Urinary bladder (tissue), 4 donors: ENCODE data around the gene RAB5IF. TPM values are rescaled to one million over a fixed set of nuclear protein-coding genes. Genes with fewer than 3 reads are reported as not detected.
"Not testable (repeated sequence)": the region's sequence is repeated elsewhere in the genome, so short reads cannot be mapped to it uniquely, and the experiment has no call there.

Experiments used
- DNase-seq: peaks from one replicate; pipeline ENCODE4 v3.0.0-alpha.2; 2015; ENCODE audit errors: extremely low spot score
- H3K27ac ChIP-seq: one replicate; pipeline ENCODE4 v1.5.1; 2013; ENCODE audit warnings: low read depth, mild to moderate bottlenecking, moderate library complexity
- H3K36me3 ChIP-seq: one replicate; pipeline ENCODE4 v1.6.1; 2013; ENCODE audit warnings: mild to moderate bottlenecking, moderate library complexity; ENCODE audit not compliant: insufficient read depth
- H3K4me1 ChIP-seq: one replicate; pipeline ENCODE4 v1.6.1; 2013; ENCODE audit warnings: mild to moderate bottlenecking, moderate library complexity; ENCODE audit not compliant: insufficient read depth
- H3K4me3 ChIP-seq: one replicate; pipeline ENCODE4 v1.5.1; 2013; ENCODE audit warnings: low read depth, low read length
- WGBS: extraction: QIAGEN DNeasy Blood & Tissue Kit; methylation state at CpG from one replicate; pipeline ENCODE4 v1.1.7; 2013; 5-methylcytosine and 5-hydroxymethylcytosine counted together
- polyA plus RNA-seq: library from polyadenylated mRNA; stranded (reverse); fragments of 200-250 nt; gene quantifications from one replicate; pipeline ENCODE4 v1.2.3, GENCODE V29; 2013
- total RNA-seq: library from RNA; depleted of rRNA; stranded (reverse); fragments of >200 nt; gene quantifications from one replicate; pipeline ENCODE4 v1.2.3, GENCODE V29; 2014
- donor health status: healthy with polysubstance abuse.
- donor health status: healthy.

RAB5IF gene
- total and polyA plus RNA-seq, 2 donors = 34.8 to 69.4 TPM

DNA sequence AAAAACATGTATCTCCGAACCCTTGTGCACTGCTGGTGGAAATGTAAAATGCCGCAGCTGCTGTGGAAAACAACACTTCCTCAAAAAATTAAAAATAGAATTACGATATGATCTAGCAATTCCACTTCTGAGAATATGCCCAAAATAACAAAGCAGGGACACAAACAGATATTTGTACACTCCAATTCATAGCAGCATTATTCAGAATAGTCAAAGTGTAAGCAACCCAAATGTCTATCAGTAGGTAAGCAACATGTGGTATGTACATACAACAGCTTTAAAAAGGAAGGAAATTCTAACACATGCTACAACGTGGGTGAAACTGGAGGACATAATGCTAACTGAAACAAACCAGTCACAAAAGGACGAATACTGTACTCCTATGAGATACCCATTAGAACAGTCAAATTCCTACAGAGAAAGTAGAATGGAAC, 5.7 kb upstream of the RAB5IF start:
- WGBS = 32% methylated on average over 5 of the region's 5 CpGs
- H3K27ac ChIP-seq = no peak overlapping the region

DNA sequence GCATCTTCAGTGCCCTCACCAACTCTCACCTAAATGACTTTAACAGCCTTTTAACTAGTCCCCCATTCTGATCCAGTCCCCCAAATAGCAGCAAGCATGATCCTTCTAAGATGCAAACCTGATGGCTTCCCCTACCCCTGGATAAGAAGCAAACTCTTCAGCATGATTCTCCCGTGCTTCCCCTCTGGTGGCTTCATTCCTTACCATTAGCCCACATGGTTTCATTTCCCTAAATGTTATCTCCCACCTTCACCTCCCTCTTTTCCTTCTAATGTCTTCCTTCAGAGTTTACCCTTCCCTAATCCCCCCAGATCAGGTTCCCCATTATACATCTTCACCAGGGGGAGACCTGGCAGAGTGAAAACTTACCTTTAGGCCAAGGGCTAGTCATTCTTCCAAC, 4.0 kb upstream of the RAB5IF start:
- Histone ChIP-seq H3K4me1 (no peaks in the 10 kb centered on the region), H3K27ac (no peak overlapping the region), H3K36me3 (no peaks in the 10 kb centered on the region), H3K4me3 (no peak overlapping the region)
- WGBS = 32% methylated on average over 1 of the region's 1 CpG
- DNase-seq = no peak

More for the DNA sequence above, 5.7 kb upstream of the RAB5IF start:
- Histone ChIP-seq H3K4me1 (no peaks in the 10 kb centered on the region), H3K4me3 (no peak overlapping the region), H3K36me3 (no peaks in the 10 kb centered on the region)
- DNase-seq = no peak

DNA sequence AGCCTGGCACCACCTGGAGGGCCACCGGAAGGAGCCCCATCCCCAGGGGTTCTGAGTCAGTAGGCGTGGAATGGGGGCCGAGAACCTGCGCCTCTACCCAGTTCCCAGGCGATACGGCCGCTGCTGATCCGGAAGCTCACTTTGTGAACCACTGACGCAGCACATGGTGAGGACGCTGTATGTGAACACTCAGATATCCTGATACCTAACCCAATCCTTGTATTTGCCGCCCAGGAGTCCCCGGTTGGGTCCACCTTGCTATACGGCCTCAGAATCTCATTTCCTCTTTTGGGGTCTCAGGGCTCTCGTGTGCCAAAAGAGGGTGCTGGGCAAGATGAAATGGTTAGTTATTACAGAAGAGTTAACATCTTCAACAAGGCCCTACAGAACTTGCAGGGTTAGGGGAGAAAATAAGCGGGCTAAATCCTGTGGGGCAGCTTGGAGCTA, 604 bp upstream of the RAB5IF start:
- H3K4me3 ChIP-seq = no peak overlapping the region
- peak overlapping the region; percentile 48 for H3K27ac ChIP-seq
- no peaks in the 10 kb centered on the region for H3K4me1 ChIP-seq
- DNase-seq = no peak
- WGBS = 58% methylated on average over 15 of the region's 15 CpGs
- no peaks in the 10 kb centered on the region for H3K36me3 ChIP-seq

DNA sequence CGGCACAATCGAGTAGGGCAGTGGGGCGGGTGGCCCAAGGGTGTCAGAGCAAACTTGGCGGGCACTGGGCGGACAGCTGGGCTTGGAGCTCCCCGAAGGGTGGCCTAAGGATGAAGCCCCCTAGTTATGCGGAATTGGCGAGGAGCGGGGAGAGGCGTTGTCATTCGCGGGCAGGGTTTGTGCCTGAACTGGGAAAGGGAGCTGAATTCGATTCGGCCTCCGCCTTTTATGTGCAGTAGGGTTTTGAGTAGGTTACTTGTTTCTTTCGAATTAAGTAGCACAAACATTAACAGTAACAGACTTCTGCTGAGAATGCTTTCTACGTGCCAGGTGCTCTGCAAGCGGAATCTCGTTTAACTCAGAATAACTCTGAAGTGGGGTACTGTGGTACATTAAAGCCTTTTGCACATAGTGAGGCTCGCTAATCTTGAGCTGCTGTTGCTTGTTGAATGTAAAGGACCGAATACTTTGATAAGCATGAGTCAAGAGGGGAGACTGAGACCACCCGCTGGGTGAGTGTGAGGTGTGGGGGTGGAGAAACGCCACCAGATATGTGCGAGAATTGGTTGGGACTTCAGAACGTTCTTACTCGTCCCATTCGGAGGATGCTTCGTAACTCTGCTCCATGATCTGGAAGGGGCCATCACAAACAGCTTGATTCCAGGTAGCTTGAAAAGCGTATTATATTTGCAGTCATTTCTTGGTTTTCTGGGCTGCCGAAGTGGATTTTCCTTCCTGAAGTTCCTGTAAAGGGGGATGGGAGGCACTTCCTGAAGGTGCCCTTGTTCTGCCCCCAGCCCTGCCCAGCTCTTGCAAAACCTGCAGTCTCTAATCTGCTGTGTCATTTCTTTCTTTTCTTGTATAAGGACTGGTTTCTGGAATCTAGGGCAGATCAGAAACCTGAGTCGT, 833 bp downstream of the RAB5IF start:
- no peak for DNase-seq
- peak overlapping the region; percentile 55 for H3K27ac ChIP-seq
- H3K4me3 ChIP-seq = peak overlapping the region; percentile 72
- no peaks in the 10 kb centered on the region for H3K36me3 ChIP-seq
- 3% methylated on average over 31 of the region's 31 CpGs for WGBS
- H3K4me1 ChIP-seq = no peaks in the 10 kb centered on the region

DNA sequence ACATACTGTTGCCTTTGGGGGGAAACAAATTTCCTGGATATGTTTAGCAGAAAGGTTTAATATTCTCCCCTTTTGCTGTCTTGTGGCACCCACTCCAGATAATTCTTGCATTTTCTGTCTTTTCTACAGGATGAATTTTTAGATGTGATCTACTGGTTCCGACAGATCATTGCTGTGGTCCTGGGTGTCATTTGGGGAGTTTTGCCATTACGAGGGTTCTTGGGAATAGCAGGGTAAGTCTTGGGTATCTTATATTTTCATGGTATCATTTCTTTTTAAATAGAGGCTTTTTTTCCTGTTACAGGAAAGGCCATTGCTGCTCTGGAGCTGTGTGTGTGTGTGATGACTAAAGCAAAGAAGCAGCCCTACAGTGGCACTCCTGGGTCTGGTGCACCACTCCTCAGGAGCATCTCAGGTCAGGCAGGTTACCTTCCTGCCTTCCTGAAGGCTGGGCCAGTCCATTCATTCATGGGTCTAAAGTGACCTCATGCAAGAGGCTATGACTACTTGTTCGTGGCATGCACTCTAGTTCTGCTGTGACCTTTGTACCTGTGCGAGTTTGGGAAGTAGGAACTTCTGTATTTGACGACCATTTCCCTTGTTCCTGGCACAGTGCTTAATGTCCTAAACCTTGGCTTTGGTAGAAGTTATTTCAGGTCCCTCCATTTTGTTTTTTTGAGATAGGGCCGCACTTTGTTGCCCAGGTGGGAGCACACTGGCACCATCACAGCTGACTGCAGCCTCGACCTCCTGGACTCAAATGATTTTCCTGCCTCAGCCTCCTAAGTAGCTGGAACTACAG, 2.2 kb downstream of the RAB5IF start:
- Histone ChIP-seq H3K4me1 (no peaks in the 10 kb centered on the region), H3K4me3 (no peak overlapping the region), H3K36me3 (no peaks in the 10 kb centered on the region), H3K27ac (no peak overlapping the region)
- WGBS = 88% methylated on average over 7 of the region's 7 CpGs
- DNase-seq = no peak

DNA sequence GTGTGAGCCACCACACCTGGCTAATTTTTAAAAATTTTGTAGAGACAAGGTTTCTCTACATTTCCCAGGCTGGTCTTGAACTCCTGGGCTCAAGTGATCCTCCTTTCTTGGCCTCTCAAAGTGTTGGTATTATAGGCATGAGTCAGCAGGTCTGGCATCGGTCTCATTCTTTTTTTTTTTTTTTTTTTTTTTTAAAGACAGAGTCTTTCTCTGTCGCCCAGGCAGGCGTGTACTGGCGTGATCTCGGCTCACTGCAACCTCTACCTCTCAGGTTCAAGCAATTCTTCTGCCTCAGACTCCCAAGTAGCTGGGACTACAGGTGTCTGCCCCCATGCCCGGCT, 2.8 kb downstream of the RAB5IF start:
- not testable (repeated sequence) for DNase-seq, H3K36me3 ChIP-seq, H3K4me3 ChIP-seq, H3K4me1 ChIP-seq, H3K27ac ChIP-seq
- 83% methylated on average over 6 of the region's 6 CpGs for WGBS

DNA sequence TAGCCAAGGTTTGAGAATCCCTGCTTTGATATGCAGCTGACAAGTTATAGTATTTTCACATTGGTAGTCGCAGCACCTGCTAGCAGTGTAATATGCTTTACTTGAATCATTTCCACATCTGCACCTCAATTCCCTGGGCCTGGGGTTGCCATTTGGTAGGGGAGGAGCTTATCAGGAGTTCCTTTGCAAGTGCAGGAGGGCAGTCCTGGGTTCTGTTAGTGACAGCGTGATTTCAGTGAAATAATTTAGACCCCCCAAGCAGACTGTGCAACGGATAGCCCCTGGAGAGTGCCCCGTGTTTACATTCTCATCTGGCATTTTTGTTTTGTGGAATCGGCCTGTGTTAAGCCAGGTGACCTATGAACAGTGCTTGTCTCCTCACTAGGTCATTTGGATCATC, 6.0 kb downstream of the RAB5IF start:
- Histone ChIP-seq H3K4me1 (no peaks in the 10 kb centered on the region), H3K4me3 (no peak overlapping the region), H3K27ac (no peak overlapping the region), H3K36me3 (no peaks in the 10 kb centered on the region)
- no peak for DNase-seq
- WGBS = 83% methylated on average over 5 of the region's 5 CpGs

DNA sequence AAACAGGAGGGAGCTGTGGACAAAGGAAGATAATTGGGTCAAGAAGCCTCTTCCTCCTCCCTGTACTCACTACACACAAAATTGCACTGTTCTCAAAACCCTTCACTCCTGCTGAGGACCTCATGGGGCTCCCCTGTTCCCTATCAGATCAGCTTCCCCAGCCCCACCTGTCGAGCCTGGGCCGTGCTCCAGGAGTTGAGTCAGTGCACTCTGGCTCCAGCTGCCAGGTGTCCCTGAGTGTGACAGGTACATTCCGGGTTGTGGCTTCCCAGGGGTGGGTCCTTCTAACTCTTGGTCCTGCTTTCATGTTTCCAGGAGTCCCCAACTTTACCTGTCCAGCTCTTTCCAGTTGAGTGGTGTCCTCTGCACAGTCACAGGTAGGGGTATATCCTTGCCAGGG, 8.4 kb downstream of the RAB5IF start:
- DNase-seq = no peak
- Histone ChIP-seq H3K36me3 (no peaks in the 10 kb centered on the region), H3K4me3 (no peak overlapping the region), H3K4me1 (no peaks in the 10 kb centered on the region), H3K27ac (no peak overlapping the region)
- 74% methylated on average over 3 of the region's 3 CpGs for whole genome bisulfite sequencing

DNA sequence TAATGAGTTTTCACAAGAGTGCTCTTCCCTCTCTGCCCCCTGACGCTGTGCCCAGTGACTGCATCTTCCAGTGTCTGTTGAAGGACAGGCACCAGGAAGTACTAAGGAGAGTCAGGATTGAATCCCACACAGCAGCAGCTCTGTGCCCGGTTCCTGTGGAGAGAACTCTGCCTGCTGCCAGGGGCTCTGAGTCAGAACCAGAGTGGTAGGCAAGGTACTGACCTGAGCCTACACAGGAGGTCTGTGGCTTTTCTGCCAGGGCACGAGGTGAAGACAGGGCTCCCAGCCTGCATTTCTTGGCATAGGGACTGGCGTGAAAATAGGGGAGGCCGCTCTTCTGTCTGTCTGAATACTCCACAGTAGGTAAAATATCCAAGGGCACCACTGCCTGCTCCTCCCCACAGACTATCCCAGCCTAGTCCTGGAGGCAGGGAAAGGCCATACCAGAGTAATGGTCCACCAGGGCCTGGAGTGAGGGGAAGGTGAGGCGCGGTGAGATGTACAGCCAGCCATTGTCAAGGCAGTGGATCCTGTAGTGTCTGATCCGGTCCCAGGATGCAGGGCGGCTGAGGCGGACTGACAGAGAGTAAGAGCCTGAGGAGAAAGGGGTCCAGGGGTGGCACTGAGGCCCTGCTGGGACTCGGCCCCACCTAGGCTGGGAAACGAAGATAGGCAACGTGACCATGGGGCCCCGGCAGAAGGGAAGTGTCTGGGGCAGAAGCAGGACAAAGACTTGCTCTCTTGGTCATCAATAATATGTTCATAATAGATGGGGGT, 9.4 kb downstream of the RAB5IF start:
- H3K4me1 ChIP-seq = no peaks in the 10 kb centered on the region
- DNase-seq = no peak
- H3K27ac ChIP-seq = no peak overlapping the region
- H3K36me3 ChIP-seq = no peaks in the 10 kb centered on the region
- 88% methylated on average over 14 of the region's 14 CpGs for WGBS
- no peak overlapping the region for H3K4me3 ChIP-seq

DNA sequence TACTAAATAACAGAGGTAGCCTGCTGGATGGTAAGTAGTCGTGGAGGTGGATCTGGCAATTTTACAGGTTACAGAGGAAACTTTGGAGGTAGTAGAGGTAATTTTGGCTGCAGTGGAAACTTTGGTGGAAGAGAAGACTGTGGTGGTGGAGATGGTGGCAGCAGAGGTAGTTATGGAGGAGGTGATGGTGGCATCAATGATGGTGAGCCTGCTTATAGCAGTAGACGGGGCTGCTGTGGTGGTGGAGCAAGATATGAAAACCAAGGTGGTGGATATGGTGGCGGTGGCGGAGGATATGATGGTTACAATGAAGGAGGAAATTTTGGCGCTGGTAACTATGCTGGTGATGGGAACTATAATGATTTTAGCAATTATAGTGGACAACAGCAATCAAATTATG, 15.3 kb downstream of the RAB5IF start:
- no peaks in the 10 kb centered on the region for H3K36me3 ChIP-seq
- WGBS = 97% methylated on average over 5 of the region's 5 CpGs
- DNase-seq = no peak
- H3K4me1 ChIP-seq = no peaks in the 10 kb centered on the region
- no peak overlapping the region for H3K4me3 ChIP-seq
- H3K27ac ChIP-seq = no peak overlapping the region

DNA sequence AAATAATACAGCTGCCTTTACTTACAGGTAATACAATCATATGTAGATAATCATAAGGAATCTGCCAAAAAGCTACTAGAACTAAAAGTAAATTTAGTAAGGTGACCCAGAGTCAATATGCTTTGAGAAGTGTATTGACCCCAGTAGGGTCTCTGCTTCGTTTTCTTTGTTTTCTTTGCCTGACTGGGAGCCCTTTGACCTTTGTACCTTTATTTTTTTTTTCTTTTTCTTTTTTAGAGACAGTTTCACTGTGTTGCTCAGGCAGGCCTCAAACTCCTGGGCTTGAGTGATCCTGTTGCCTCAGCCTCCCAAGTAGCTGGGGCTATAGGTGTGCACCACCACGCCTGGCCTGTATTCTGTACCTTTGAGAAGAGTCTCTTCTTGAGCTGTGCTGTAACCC, 17.9 kb downstream of the RAB5IF start:
- Histone ChIP-seq H3K36me3 (no peaks in the 10 kb centered on the region), H3K4me3 (no peak overlapping the region), H3K4me1 (no peaks in the 10 kb centered on the region), H3K27ac (no peak overlapping the region)
- no peak for DNase-seq
- 96% methylated on average over 2 of the region's 2 CpGs for WGBS

DNA sequence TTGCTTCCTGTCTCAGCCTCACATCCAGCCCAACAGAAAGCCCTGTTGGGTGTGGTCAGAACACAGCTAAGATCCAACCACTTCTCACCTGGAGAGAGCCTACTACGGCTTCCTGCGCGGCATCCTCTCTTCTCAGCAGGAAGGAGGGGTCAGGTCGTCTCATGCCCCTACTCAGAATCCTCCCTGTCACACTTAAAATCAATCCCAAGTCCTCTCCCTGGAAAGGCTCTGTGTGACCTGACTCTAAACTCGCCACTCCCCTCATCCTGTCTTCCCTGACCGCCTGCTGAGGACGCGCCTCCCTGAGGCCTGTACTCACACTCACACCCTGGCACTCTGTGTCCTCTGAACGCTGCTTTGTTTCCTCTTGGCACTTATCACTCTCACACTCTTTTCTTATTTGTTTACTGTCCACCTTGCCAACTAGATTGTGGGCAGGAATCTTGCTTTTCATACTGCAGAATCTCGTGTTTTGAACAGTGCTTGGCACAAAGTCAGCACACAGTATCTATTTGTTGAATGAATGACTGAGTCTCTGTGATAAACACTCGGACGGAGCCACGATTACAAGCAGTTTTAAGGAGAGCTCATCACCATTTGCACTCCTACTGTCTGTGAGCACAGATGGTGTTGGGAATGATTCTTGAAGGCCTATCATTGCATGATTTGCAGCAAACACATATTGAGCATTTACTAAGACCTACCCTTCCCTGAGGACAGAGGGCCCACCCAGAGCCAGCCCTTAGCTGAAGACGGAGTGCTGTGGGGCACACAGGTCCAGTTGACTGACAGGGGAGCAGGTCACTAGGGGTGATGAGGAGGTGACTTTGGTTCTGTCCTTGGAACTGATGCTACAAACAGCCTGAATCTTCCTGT, 18.7 kb downstream of the RAB5IF start:
- Histone ChIP-seq H3K4me3 (no peak overlapping the region), H3K36me3 (no peaks in the 10 kb centered on the region), H3K27ac (no peak overlapping the region), H3K4me1 (no peaks in the 10 kb centered on the region)
- DNase-seq = no peak
- WGBS = 44% methylated on average over 14 of the region's 14 CpGs

DNA sequence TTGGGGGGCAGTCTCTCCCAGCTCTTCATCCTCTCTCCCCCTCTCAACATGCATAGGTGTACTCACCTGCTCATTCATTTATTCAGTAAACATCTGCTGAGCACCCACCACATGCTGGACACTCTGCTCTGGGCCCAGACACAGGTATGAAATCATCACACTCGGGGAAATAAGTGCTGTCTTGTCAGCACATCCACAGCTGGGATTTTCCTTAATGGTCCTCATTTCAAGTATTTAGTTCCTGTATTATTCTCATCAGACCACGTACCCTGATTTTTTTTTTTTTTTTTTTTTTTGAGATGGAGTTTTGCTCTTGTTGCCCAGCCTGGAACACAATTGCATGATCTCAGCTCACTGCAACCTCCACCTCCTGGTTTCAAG, 19.4 kb downstream of the RAB5IF start:
- Histone ChIP-seq H3K27ac (no peak overlapping the region), H3K4me1 (no peaks in the 10 kb centered on the region), H3K36me3 (no peaks in the 10 kb centered on the region), H3K4me3 (no peak overlapping the region)
- 73% methylated on average over 2 of the region's 2 CpGs for WGBS
- DNase-seq = no peak
